ENCODE results near the gene GDF2.
A peak's percentile ranks its signal among the peaks of the same experiment; 100 is the strongest.

GDF2 gene

DNA sequence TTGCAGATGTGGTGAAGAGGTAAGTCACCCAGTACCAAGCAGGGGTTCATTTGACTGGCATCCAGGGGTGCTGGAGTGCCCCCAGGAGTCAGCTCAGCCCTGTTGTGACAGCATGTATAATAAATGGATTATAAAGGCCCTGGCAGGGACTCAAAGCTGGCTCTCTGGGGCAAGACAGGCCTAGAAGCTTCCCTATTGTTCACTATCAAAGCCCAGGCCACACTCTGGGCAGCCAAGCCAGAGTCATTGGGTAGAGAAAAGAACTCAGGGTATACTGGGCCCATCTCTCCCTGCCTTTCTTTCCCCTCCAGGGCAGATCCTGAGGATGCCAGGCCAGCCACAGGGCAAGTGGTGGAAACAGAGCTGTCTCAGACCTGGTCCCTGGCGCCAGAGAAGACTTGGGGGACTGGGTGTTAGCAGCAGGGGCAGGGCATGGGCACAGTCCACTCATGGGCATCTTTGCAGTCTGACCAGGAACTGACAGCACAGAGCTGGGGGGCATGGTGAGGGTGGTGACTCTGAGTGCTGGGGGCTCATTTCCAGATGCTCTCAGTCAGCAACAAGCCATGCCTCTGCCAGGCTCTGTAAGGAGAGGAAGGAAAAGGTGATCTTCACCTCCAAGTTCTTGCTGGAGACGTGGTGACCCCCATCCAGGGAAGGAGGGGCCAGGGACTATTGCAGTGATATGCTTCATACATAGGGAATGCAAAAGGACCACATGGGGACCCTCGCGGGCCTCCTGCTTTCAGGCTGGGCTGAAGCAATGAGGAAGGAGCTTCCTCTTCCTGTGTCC, 37.6 kb downstream of the GDF2 start:
- H3K4me3 ChIP-seq (ENCODE audit: control insufficient read depth, low read depth, low read length) = no peak overlapping the region
- TF ChIP-seq, protein P1, sequence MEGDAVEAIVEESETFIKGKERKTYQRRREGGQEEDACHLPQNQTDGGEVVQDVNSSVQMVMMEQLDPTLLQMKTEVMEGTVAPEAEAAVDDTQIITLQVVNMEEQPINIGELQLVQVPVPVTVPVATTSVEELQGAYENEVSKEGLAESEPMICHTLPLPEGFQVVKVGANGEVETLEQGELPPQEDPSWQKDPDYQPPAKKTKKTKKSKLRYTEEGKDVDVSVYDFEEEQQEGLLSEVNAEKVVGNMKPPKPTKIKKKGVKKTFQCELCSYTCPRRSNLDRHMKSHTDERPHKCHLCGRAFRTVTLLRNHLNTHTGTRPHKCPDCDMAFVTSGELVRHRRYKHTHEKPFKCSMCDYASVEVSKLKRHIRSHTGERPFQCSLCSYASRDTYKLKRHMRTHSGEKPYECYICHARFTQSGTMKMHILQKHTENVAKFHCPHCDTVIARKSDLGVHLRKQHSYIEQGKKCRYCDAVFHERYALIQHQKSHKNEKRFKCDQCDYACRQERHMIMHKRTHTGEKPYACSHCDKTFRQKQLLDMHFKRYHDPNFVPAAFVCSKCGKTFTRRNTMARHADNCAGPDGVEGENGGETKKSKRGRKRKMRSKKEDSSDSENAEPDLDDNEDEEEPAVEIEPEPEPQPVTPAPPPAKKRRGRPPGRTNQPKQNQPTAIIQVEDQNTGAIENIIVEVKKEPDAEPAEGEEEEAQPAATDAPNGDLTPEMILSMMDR (conservative IDR thresholded peaks at IDR 0.05; ENCODE audit: control insufficient read depth, insufficient read depth, low read depth, low read length) = no peak
- no peak for DNase-seq (ENCODE audit: low read depth)

DNA sequence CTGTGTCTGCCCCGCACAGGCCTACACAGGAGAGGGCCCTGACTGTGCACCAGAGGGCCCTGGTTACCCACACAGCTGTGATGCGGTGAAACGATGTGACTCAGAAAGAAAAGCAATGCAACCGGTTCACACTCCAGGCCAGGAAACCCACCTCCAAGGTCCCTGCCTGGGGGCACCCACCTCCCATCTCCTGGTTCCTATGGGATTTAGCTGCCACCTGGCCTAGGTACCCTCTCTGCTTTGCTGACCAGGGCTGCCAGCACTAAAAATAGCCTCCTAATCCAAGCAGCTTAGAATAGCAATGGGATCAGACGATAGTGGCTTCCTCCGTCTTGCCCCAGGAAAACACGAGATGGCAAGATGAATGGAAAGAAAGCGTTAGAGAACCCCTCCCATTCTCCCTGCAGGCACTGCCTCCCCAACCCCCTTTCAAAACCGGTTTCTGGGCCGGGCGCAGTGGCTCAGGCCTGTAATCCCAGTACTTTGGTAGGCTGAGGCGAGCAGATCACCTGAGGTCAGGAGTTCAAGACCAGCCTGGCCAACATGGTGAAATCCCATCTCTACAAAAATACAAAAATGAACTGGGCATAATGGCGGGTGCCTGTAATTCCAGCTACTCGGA, 38.3 kb downstream of the GDF2 start:
- DNase-seq (ENCODE audit: low read depth) = no peak
- no peak overlapping the region for H3K4me3 ChIP-seq (ENCODE audit: control insufficient read depth, low read depth, low read length)
- TF ChIP-seq, protein P1 (conservative IDR thresholded peaks at IDR 0.05; ENCODE audit: control insufficient read depth, insufficient read depth, low read depth, low read length) = no peak

DNA sequence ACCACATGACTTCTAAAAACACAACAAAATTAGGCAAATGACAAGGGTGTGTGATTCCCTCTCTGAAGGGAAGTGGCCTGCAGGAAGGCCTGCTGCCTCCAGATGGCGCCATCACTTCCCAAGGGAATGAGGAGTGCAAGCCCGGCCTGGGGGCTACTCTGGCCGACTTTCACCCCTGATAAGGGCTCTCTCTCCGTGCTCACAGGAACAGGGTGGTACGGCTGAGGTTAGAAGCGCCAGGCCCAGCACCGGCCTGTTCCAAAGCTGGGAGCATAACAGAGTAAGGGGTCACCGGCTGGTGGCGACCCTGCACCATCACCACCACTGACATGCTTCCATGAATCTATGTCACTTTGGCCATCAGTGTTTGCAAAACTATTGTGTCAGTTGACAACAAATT, 39.0 kb downstream of the GDF2 start:
- H3K4me3 ChIP-seq (ENCODE audit: control insufficient read depth, low read depth, low read length) = no peak overlapping the region
- peak; percentile 35 for DNase-seq (ENCODE audit: low read depth)
- TF ChIP-seq, protein P1 (conservative IDR thresholded peaks at IDR 0.05; ENCODE audit: control insufficient read depth, insufficient read depth, low read depth, low read length) = peak; percentile 84

DNA sequence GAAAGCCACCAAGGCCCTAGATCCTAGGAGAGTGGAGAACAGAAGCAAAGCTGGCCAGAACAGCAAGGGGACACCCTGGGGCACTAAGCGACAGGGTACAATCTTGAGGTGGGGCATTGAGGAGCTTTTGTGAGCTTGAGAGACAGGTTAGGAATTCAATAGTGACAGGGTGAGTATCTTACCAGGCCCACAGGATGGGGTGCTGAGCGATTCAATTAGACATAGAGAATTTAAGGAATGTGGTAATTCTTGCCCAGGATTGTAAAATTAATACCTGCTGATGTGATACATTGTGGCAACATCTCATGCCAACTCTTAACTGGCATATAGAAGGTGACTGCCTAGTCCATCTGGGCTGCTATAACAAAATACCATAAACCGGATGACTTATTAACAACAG, 39.9 kb downstream of the GDF2 start:
- TF ChIP-seq, protein P1 (conservative IDR thresholded peaks at IDR 0.05; ENCODE audit: control insufficient read depth, insufficient read depth, low read depth, low read length) = no peak
- DNase-seq (ENCODE audit: low read depth) = no peak
- no peak overlapping the region for H3K4me3 ChIP-seq (ENCODE audit: control insufficient read depth, low read depth, low read length)

DNA sequence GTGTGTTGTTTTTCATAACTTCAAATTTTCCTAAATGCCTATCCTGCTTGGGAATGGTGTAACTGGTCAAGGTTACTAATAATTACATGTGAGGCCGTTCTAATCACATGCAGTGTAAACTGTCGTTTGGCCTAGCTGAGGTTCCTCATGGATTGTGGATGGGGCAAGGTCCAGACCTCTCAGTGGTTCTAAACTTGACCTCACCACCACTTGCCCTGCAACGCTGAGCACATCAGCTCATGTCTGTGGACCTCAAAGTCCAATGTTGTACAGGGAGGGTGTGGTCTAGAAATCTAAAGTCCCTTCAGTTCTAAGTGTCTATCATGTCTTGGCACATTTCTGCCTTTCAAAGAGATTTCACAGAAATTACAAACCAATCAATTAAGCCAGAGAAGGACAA, 41.5 kb downstream of the GDF2 start:
- DNase-seq (ENCODE audit: low read depth) = no peak
- TF ChIP-seq, protein P1 (conservative IDR thresholded peaks at IDR 0.05; ENCODE audit: control insufficient read depth, insufficient read depth, low read depth, low read length) = no peak
- H3K4me3 ChIP-seq (ENCODE audit: control insufficient read depth, low read depth, low read length) = no peak overlapping the region

DNA sequence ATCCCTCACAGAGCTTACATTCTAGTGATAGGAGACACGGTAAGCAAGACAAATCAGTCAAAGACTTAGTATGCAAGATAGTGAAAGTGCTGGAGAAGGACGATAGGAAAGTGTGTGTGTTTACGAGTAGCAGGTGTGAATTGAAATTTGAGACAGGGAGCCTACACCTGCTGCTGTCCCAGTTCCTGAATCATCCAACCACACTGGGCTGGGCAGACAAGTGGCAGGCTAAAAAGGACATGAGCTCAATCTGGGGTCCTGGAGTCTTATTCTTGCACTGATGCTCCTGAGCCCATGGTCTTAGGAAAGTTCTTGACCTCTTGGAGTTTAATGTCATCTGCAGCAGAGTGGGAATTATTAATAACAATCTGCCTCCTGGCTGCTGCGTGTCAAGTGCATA, 42.1 kb downstream of the GDF2 start:
- no peak for DNase-seq (ENCODE audit: low read depth)
- TF ChIP-seq, protein P1 (conservative IDR thresholded peaks at IDR 0.05; ENCODE audit: control insufficient read depth, insufficient read depth, low read depth, low read length) = no peak
- H3K4me3 ChIP-seq (ENCODE audit: control insufficient read depth, low read depth, low read length) = no peak overlapping the region

Data from fibroblast of mammary gland (primary cell).